A549 (cell line): ENCODE measurements around the gene GPX3. TPM values are rescaled to one million over a fixed set of nuclear protein-coding genes. Genes with fewer than 3 reads are reported as not detected.

Source experiments
- ATAC-seq, 2 experiments: fragments of 200-7000 bp in 1 of 2; fragments of >200 bp in 1 of 2; cut with Nextera tagmentation in 1 of 2; cut with Tn5 transposase in 1 of 2; 3 replicates each; pipeline versions ENCODE4 v1.8.0 to v1.9.1; 2018 to 2020; ENCODE audit warnings: mild to moderate bottlenecking in 1 of 2, moderate library complexity in 1 of 2
- CTCF ChIA-PET: fragments of 300-600 bp; sonication (Branson Sonifier 250); formaldehyde crosslinking; extraction: SDS; loops from one replicate; lab custom pipeline; 2021; ENCODE audit warnings: antibody characterized with exemption, inconsistent platforms; lab: Yijun Ruan, JAX
- POLR2A ChIA-PET: fragments of 350-600 bp; formaldehyde crosslinking; extraction: SDS; loops from one replicate; lab custom pipeline; 2021; ENCODE audit warnings: antibody characterized with exemption, inconsistent platforms; lab: Yijun Ruan, JAX
- DNase-seq, 2 experiments: peaks; one replicate each; pipeline versions ENCODE4 v3.0.0 to v3.0.0-alpha.2; 2011 to 2016; ENCODE audit warnings: low read depth in 1 of 2, low spot score in 1 of 2
- FAIRE-seq: peaks from 2 replicates; lab custom pipeline; 2011; peaks lifted over from hg19 to GRCh38; lab: Jason Lieb, UNC
- H3K27ac ChIP-seq, 2 experiments: fragments of >200 bp; sonication (Bioruptor Twin); formaldehyde crosslinking; 3 replicates each; pipeline ENCODE4 v1.5.1; 2016 to 2017
- H3K4me1 ChIP-seq: fragments of >200 bp; sonication (Bioruptor Twin); formaldehyde crosslinking; 3 replicates; pipeline ENCODE4 v1.6.1; 2016
- H3K4me2 ChIP-seq: fragments of >200 bp; sonication (Bioruptor Twin); formaldehyde crosslinking; 3 replicates; pipeline ENCODE4 v1.6.1; 2016
- H3K4me3 ChIP-seq: fragments of >200 bp; sonication (Bioruptor Twin); formaldehyde crosslinking; 3 replicates; pipeline ENCODE4 v1.5.1; 2016
- H3K9me3 ChIP-seq: fragments of >200 bp; sonication (Bioruptor Twin); formaldehyde crosslinking; 3 replicates; pipeline ENCODE4 v1.6.1; 2016
- BHLHE40 ChIP-seq: IDR thresholded peaks from 2 replicates; pipeline ENCODE4 v1.6.1; 2012; ENCODE audit warnings: low read depth, low read length, inconsistent platforms
- CBX2 ChIP-seq: fragments of 200-600 bp; sonication (generic); IDR thresholded peaks from 2 replicates; pipeline ENCODE4 v1.6.1; 2016; ENCODE audit warnings: low read depth, mild to moderate bottlenecking, borderline replicate concordance
- CBX8 ChIP-seq: fragments of 200-600 bp; sonication (generic); IDR thresholded peaks from 2 replicates; pipeline ENCODE4 v1.6.1; 2016
- CEBPB ChIP-seq, 2 experiments: fragments of >200 bp in 1 of 2; sonication (Bioruptor Twin) in 1 of 2; formaldehyde crosslinking in 1 of 2; IDR thresholded peaks; 2 replicates each; pipeline ENCODE4 v1.6.1; 2012 to 2016
- CHD2 ChIP-seq: fragments of 150-350 bp; IDR thresholded peaks from 2 replicates; pipeline ENCODE4 v1.6.1; 2014; ENCODE audit warnings: low read length; ENCODE audit not compliant: partially characterized antibody
- CHD4 ChIP-seq: fragments of 200-600 bp; sonication (generic); IDR thresholded peaks from 2 replicates; pipeline ENCODE4 v1.6.1; 2016; ENCODE audit warnings: antibody characterized with exemption, mild to moderate bottlenecking, borderline replicate concordance
- EHMT2 ChIP-seq: fragments of 200-600 bp; sonication (generic); IDR thresholded peaks from 2 replicates; pipeline ENCODE4 v1.6.1; 2016; ENCODE audit warnings: antibody characterized with exemption, low read depth, mild to moderate bottlenecking, moderate library complexity
- ESRRA ChIP-seq: fragments of 150-350 bp; IDR thresholded peaks from 2 replicates; pipeline ENCODE4 v1.6.1; 2014; ENCODE audit warnings: mild to moderate bottlenecking, low read length, borderline replicate concordance
- FOSL2 ChIP-seq, 2 experiments: fragments of 450-650 bp in 1 of 2; fragments of >200 bp in 1 of 2; sonication (Bioruptor Twin) in 1 of 2; formaldehyde crosslinking; IDR thresholded peaks; 2 replicates each; pipeline versions ENCODE4 v1.5.0 to v1.6.1; 2016 to 2020; ENCODE audit warnings: mild to moderate bottlenecking in 1 of 2, moderate library complexity in 1 of 2
- GATA3 ChIP-seq: IDR thresholded peaks from 2 replicates; pipeline ENCODE4 v1.6.1; 2012; ENCODE audit warnings: borderline replicate concordance
- HOXB5 ChIP-seq: fragments of 250-450 bp; sonication (Bioruptor Pico); IDR thresholded peaks from 2 replicates; pipeline ENCODE4 v1.5.0; 2020; ENCODE audit warnings: mild to moderate bottlenecking, moderate library complexity
- JUN ChIP-seq, 2 experiments: fragments of >200 bp; sonication (Bioruptor Twin); formaldehyde crosslinking; IDR thresholded peaks; 2 replicates in 1 of 2; 3 replicates in 1 of 2; pipeline ENCODE4 v1.6.1; 2016 to 2017
- MAZ ChIP-seq: fragments of 150-350 bp; IDR thresholded peaks from 2 replicates; pipeline ENCODE4 v1.6.1; 2014; ENCODE audit warnings: antibody characterized with exemption, low read depth, low read length, borderline replicate concordance
- NFE2L2 ChIP-seq: fragments of 150-350 bp; conservative IDR thresholded peaks from 2 replicates; pipeline ENCODE4 v1.6.1; 2014; ENCODE audit warnings: low read length
- NPAS2 ChIP-seq: fragments of 250-450 bp; sonication (Bioruptor Pico); IDR thresholded peaks from 2 replicates; pipeline ENCODE4 v1.8.0; 2022; ENCODE audit warnings: mild to moderate bottlenecking, moderate library complexity, borderline replicate concordance
- POLR2A ChIP-seq: IDR thresholded peaks from 2 replicates; pipeline ENCODE4 v1.6.1; 2012; ENCODE audit warnings: mild to moderate bottlenecking, low read length
- POLR2AphosphoS2 ChIP-seq: conservative IDR thresholded peaks from 2 replicates; pipeline ENCODE4 v1.6.1; 2012; ENCODE audit warnings: low read length, improper control_type of control experiment, inconsistent platforms
- RAD21 ChIP-seq, 2 experiments: fragments of >200 bp in 1 of 2; sonication (Bioruptor Twin) in 1 of 2; formaldehyde crosslinking in 1 of 2; IDR thresholded peaks in 1 of 2; conservative IDR thresholded peaks in 1 of 2; 2 replicates in 1 of 2; 3 replicates in 1 of 2; pipeline ENCODE4 v1.6.1; 2012 to 2018; ENCODE audit warnings: inconsistent platforms in 1 of 2
- RFX5 ChIP-seq: fragments of 450-650 bp; IDR thresholded peaks from 2 replicates; pipeline ENCODE4 v1.7.1; 2014; ENCODE audit warnings: antibody characterized with exemption, mild to moderate bottlenecking, moderate library complexity
- SREBF2 ChIP-seq: fragments of 450-650 bp; IDR thresholded peaks from 2 replicates; pipeline ENCODE4 v1.6.1; 2014; ENCODE audit warnings: mild to moderate bottlenecking, moderate library complexity
- TFCP2L1 ChIP-seq: fragments of 250-450 bp; sonication (Bioruptor Pico); IDR thresholded peaks from 2 replicates; pipeline ENCODE4 v1.5.0; 2021; ENCODE audit warnings: mild to moderate bottlenecking
- ZNF302 ChIP-seq: fragments of 250-450 bp; sonication (Bioruptor Pico); IDR thresholded peaks from 2 replicates; pipeline ENCODE4 v1.9.0; 2021; ENCODE audit warnings: inconsistent platforms, mild to moderate bottlenecking, moderate library complexity
- WGBS: methylation state at CpG from one replicate; pipeline ENCODE4 v1.1.6; 2017; ENCODE audit errors: missing lambda C conversion rate; 5-methylcytosine and 5-hydroxymethylcytosine counted together
- polyA plus RNA-seq, 4 experiments: library from polyadenylated mRNA; depleted of rRNA in 3 of 4; stranded (reverse); fragments of >200 nt; fragmentation: RNase III in 1 of 4; extraction: RNeasy Plus Mini Kit Qiagen cat#74134 plus additional on column Dnase treatment in 1 of 4; gene quantifications; 2 replicates in 3 of 4; 3 replicates in 1 of 4; pipeline ENCODE4 v1.2.3, GENCODE V29; 2011 to 2017
- TF ChIP-seq, protein P1 (sequence below): fragments of >200 bp; sonication (Bioruptor Twin); formaldehyde crosslinking; IDR thresholded peaks from 3 replicates; pipeline ENCODE4 v1.6.1; 2016
- TF ChIP-seq, protein P2 (sequence below): fragments of >200 bp; sonication (Bioruptor Twin); formaldehyde crosslinking; IDR thresholded peaks from 3 replicates; pipeline ENCODE4 v1.5.1; 2016

Gene GPX3
- polyA plus RNA-seq, 2 of the 4 experiments (the other 2 are of a cell fraction), result 16.2 to 26.4 TPM

DNA sequence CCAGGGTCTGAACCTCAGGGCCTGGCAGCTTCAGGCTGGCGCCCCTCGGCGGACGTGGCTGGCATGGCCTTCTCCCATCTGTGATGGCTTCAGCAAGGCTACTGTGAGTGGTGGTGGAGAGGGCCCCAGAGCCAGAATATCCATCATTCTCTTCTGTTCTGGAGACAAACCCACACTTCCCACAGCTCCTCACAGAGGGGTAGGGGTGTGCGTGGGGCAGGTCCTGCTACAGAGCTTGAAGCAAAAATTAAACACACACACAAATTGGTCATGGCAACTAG, 9.6 kb downstream of the GPX3 start (continued):
- no peak for TF ChIP-seq POLR2A
- TF ChIP-seq, protein P1, sequence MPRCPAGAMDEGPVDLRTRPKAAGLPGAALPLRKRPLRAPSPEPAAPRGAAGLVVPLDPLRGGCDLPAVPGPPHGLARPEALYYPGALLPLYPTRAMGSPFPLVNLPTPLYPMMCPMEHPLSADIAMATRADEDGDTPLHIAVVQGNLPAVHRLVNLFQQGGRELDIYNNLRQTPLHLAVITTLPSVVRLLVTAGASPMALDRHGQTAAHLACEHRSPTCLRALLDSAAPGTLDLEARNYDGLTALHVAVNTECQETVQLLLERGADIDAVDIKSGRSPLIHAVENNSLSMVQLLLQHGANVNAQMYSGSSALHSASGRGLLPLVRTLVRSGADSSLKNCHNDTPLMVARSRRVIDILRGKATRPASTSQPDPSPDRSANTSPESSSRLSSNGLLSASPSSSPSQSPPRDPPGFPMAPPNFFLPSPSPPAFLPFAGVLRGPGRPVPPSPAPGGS, result no peak
- TF ChIP-seq POLR2AphosphoS2, result no peak
- TF ChIP-seq EHMT2, result no peak
- no peak for TF ChIP-seq SREBF2

DNA sequence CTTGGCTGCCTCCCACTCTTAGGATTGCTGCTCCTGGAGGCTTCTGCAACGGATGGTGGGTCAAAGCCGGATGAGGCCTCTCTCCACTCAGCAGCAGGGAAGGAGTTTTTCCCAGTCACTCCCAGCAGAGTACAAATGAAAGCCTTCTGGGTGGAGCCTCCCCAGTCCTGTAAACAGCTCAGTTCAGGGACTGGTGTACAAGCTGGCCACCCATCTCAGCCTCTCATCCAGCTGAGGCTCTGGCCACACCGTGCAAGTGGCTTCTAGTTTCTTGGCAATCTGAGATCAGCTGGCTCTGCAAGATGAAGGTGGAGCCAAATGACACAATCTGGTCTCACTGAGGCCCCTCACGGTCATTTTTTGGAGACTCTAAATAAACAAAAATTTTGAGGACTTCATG, 10.0 kb downstream of the GPX3 start:
- H3K9me3 ChIP-seq, result no peaks in the 10 kb centered on the region
- DNase-seq, result no peak
- TF ChIP-seq RAD21 (conservative IDR thresholded peaks at IDR 0.05 in 1 of 2, IDR thresholded peaks at IDR 0.05 in 1 of 2), result no peak
- TF ChIP-seq ZNF302 (CRISPR knock-in tag), result no peak
- TF ChIP-seq ESRRA, result no peak
- no peak for TF ChIP-seq NPAS2 (CRISPR knock-in tag)
- TF ChIP-seq JUN (IDR thresholded peaks at IDR 0.05), result no peak
- no peak for TF ChIP-seq CHD4
- no peak for TF ChIP-seq FOSL2 (IDR thresholded peaks at IDR 0.05)
- no peak for TF ChIP-seq FOSL2 (CRISPR knock-in tag; IDR thresholded peaks at IDR 0.05)
- TF ChIP-seq CBX2, result no peak
- TF ChIP-seq HOXB5, result no peak
- TF ChIP-seq MAZ, result no peak
- TF ChIP-seq NFE2L2, result no peak
- TF ChIP-seq CBX8, result no peak
- TF ChIP-seq, protein P1, result no peak
- no peak for TF ChIP-seq TFCP2L1 (CRISPR knock-in tag)
- TF ChIP-seq RFX5, result no peak
- TF ChIP-seq, protein P2, sequence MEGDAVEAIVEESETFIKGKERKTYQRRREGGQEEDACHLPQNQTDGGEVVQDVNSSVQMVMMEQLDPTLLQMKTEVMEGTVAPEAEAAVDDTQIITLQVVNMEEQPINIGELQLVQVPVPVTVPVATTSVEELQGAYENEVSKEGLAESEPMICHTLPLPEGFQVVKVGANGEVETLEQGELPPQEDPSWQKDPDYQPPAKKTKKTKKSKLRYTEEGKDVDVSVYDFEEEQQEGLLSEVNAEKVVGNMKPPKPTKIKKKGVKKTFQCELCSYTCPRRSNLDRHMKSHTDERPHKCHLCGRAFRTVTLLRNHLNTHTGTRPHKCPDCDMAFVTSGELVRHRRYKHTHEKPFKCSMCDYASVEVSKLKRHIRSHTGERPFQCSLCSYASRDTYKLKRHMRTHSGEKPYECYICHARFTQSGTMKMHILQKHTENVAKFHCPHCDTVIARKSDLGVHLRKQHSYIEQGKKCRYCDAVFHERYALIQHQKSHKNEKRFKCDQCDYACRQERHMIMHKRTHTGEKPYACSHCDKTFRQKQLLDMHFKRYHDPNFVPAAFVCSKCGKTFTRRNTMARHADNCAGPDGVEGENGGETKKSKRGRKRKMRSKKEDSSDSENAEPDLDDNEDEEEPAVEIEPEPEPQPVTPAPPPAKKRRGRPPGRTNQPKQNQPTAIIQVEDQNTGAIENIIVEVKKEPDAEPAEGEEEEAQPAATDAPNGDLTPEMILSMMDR, result no peak
- ChIA-PET CTCF (interaction anchor here (2.8 to 15.1 kb wide), 2 partner anchors 21 to 28 kb away, joined by 7 to 151 read pairs; no protein-coding TSS in a partner anchor), POLR2A (no interaction called here)
- H3K27ac ChIP-seq, result no peak overlapping the region
- no peak overlapping the region for H3K4me2 ChIP-seq
- no peak overlapping the region for H3K4me3 ChIP-seq
- H3K4me1 ChIP-seq, result no peaks in the 10 kb centered on the region
- 96% methylated on average over 4 of the region's 4 CpGs for WGBS
- no peak for ATAC-seq
- FAIRE-seq, result no peak

DNA sequence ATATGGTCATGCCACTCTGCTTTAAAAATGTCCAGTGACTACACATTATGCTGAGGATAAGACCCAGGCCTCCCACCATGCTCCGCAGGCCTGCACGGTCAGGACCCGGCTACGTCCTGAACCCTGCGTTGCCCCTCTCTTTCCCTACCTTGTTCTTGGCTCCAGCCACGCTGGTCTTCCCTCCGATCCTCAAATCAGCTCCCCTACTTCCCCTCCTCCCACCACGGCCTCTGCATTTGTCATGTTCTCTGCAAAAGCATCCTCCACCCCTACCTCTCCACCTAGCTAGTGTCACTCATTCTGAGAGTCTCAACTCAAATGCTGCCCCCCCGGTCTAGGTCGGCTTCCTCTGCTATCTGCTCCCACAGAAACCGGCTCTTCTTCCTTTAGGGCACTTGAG, 11.2 kb downstream of the GPX3 start:
- FAIRE-seq, result no peak
- CTCF ChIA-PET, result interaction anchor here (1.0 to 15.1 kb wide), 5 partner anchors 19 to 210 kb away, joined by 3 to 151 read pairs (median 7); no protein-coding TSS in a partner anchor
- no peak for TF ChIP-seq BHLHE40
- no peak for TF ChIP-seq CHD2
- TF ChIP-seq GATA3, result no peak
- no peak for TF ChIP-seq CEBPB (IDR thresholded peaks at IDR 0.05)
- no peak for TF ChIP-seq POLR2AphosphoS2

More for the DNA sequence above, 11.2 kb downstream of the GPX3 start:
- Histone ChIP-seq H3K27ac (no peak overlapping the region), H3K9me3 (no peaks in the 10 kb centered on the region), H3K4me2 (no peak overlapping the region), H3K4me3 (no peak overlapping the region), H3K4me1 (no peaks in the 10 kb centered on the region)
- ATAC-seq, result no peak
- POLR2A ChIA-PET, result no interaction called here
- no peak for DNase-seq
- WGBS, result 95% methylated on average over 11 of the region's 11 CpGs
